Measurements from ENCODE around the gene TM2D1.

TM2D1 gene

DNA sequence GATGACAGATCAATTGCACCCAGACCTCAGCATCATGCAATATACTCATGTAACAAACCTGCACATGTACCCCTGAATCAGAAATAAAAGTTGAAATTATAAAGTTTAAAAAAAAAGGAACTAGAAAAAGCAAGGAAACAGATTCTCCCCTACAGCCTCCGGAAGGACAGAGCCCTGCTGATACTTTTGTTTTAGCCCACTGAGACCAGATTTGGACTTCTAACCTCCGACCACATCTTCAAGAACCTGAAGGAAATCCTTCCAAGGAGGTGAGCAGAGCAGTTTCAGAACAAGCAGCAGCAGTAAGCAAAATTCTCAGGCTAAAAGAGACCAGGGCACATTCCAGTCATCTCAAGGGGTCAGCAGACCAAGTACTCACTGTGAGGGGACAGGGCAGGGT is 54.5 kb downstream of the TM2D1 start:
- TF ChIP-seq CTCF (IDR thresholded peaks at IDR 0.05; ENCODE audit: low read depth, low read length, missing control alignments): no peak
- H3K4me3 ChIP-seq (ENCODE audit: low read depth, low read length): no peak overlapping the region
- DNase-seq (ENCODE audit: low read depth): no peak

DNA sequence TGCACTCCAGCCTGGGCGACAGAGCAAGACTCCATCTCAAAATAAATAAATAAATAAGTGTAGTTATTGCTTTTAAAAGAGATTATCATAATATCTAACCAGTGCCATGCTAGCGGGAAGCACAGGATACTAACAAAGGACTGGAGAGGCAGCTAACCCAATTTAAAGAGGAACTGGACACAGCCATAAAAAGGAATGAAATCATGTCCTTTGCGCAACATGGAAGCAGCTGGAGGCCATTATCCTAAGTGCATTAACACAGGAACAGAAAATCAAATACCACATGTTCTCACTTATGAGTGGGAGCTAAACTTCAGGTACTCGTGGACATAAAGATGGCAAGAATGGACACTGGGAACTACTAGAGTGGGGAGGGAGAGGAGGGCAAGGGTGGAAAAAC is 54.9 kb downstream of the TM2D1 start:
- TF ChIP-seq CTCF (IDR thresholded peaks at IDR 0.05; ENCODE audit: low read depth, low read length, missing control alignments): no peak
- DNase-seq (ENCODE audit: low read depth): no peak
- no peak overlapping the region for H3K4me3 ChIP-seq (ENCODE audit: low read depth, low read length)

GRCh38 chr1:61659061-61659460 is 65.9 kb downstream of the TM2D1 start:
- no peak for DNase-seq (ENCODE audit: low read depth)
- no peak overlapping the region for H3K4me3 ChIP-seq (ENCODE audit: low read depth, low read length)
- TF ChIP-seq CTCF (IDR thresholded peaks at IDR 0.05; ENCODE audit: low read depth, low read length, missing control alignments): peak; percentile 35

DNA sequence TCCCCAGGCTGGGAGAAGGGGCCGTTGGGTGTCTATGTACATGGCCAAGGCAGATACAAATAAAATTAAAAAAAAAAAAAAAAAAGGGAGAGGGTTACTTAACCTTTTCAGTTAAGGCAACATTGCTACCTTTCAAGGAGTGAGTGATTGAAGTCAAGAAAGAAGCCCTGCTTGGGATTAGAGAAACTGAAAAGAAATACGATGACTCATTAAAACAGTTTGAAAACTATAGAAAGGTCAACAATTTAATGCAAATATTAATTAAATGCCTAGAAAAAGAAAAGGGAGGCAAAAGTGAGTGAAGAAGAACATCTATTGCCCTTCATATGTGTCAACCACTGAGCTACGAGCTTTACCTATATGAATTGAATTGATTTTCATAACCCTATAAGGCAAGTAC is 69.5 kb downstream of the TM2D1 start:
- no peak for TF ChIP-seq CTCF (IDR thresholded peaks at IDR 0.05; ENCODE audit: low read depth, low read length, missing control alignments)
- DNase-seq (ENCODE audit: low read depth): no peak
- H3K4me3 ChIP-seq (ENCODE audit: low read depth, low read length): no peak overlapping the region

DNA sequence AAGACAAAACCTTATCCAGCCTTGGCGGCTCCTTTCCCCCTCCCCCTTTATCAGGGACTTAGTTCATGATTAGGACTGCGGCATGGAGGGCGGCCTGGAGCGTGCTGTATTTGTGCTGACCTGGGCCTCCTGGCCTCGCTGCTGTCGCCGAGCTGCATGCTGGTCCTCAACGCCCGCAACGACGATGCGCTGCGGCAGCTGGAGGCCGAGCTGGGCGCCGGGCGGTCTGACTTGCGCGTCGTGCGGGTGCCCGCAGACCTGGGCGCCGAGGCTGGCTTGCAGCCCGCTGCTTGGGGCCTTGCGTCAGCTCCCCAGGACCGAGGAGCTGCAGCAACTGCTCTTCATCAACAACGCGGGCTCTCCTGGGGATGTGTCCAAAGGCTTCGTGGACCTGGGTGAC is 70.9 kb downstream of the TM2D1 start:
- H3K4me3 ChIP-seq (ENCODE audit: low read depth, low read length): no peak overlapping the region
- TF ChIP-seq CTCF (IDR thresholded peaks at IDR 0.05; ENCODE audit: low read depth, low read length, missing control alignments): no peak
- DNase-seq (ENCODE audit: low read depth): no peak

DNA sequence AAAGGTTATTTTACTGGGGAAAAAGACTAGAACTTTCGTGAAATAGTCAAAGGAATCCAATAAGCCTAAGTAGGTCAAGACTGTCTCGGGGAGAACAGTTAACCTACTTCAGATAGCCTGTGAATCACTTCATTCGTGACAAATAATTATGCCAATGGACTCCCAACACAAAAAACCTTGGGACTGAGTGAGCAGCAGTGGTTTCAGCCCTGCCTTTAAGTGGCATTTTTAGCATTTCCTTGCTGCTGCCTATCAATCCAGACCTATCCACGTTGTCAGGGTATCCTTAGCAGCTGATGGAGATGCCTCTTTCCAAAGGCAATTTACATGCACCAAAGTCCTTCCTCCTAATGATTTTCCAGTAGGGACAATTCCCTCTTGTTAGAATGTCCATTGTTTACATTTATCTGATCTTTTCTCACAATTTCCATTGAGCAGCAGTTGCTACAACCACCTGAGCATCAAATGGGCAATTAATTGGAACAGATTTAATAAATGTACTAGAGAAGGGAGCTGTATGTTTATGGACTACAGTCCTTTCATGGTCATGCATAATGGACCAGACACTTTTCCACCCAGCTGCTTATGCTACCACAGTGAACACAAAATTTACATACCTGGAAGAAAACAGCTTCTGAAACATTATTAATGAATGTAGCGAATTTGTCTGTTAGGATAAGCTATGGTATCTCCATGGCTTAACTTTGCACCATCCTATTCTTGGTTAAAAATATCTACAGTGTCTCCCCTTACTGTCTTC is 75.8 kb downstream of the TM2D1 start:
- no peak for TF ChIP-seq CTCF (IDR thresholded peaks at IDR 0.05; ENCODE audit: low read depth, low read length, missing control alignments)
- no peak for DNase-seq (ENCODE audit: low read depth)
- no peak overlapping the region for H3K4me3 ChIP-seq (ENCODE audit: low read depth, low read length)

DNA sequence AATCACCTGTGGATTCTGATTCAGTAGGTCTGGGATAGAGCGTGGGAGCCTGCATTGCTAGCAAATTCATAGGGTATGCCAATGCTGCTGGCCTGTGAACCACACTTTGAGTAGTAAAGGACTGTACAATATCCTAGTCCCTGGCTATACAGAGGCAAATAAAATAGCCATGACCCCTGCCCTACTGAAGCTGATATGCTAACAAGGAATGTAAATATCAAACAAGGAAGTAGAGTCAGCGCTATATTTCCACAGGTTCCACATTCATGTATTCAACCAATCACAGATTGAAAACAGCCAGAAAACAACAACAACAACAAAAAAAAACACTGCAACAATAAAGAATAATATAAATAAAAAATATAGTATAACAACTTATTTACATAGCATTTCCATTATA is 77.8 kb downstream of the TM2D1 start:
- DNase-seq (ENCODE audit: low read depth): no peak
- H3K4me3 ChIP-seq (ENCODE audit: low read depth, low read length): no peak overlapping the region
- no peak for TF ChIP-seq CTCF (IDR thresholded peaks at IDR 0.05; ENCODE audit: low read depth, low read length, missing control alignments)

Data from GM12864 (cell line).